GM06990 (cell line): ENCODE data around the gene NCOR2.

ENCODE experiments used
- DNase-seq: peaks from one replicate; pipeline ENCODE4 v3.0.0-alpha.2; 2011; ENCODE audit not compliant: insufficient read length; ENCODE audit errors: extremely low read depth
- H3K27me3 ChIP-seq: replicated peaks from 2 replicates; pipeline ENCODE4 v1.6.0; 2011; ENCODE audit warnings: low read length; ENCODE audit not compliant: control insufficient read depth, insufficient read depth
- H3K36me3 ChIP-seq: 2 replicates; pipeline ENCODE4 v1.5.1; 2011; ENCODE audit warnings: low read length; ENCODE audit not compliant: control insufficient read depth, insufficient read depth
- H3K4me3 ChIP-seq: replicated peaks from 2 replicates; pipeline ENCODE4 v1.5.1; 2011; ENCODE audit warnings: low read depth, mild to moderate bottlenecking, control low read depth, low read length
- TF ChIP-seq, protein P1 (sequence below): IDR thresholded peaks from 2 replicates; pipeline ENCODE4 v1.5.1; 2011; ENCODE audit warnings: low read length, control low read depth, mild to moderate bottlenecking, inconsistent platforms; ENCODE audit not compliant: insufficient read depth, poor library complexity, severe bottlenecking

The NCOR2 gene

DNA sequence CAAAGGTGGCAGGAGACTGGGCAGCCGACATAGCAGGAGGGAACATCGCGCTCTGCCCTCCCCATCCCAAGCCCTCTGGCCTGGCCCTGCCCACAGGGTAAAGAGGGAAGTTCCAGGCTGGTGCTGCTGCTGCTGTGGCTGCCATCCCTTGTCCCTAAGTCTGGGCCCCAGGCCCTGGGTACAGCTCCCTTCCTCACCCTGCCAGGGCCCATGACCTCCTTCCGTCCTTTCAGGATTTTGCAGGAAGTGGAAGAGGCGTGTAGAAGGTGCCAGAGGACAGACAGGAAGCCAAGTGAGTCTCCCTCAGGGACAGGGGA is 14.7 kb upstream of the NCOR2 start:
- H3K27me3 ChIP-seq: no peaks in the 10 kb centered on the region; the same call in 1 of the 2 replicates
- no peak overlapping the region for H3K4me3 ChIP-seq
- DNase-seq: no peak
- TF ChIP-seq, protein P1, sequence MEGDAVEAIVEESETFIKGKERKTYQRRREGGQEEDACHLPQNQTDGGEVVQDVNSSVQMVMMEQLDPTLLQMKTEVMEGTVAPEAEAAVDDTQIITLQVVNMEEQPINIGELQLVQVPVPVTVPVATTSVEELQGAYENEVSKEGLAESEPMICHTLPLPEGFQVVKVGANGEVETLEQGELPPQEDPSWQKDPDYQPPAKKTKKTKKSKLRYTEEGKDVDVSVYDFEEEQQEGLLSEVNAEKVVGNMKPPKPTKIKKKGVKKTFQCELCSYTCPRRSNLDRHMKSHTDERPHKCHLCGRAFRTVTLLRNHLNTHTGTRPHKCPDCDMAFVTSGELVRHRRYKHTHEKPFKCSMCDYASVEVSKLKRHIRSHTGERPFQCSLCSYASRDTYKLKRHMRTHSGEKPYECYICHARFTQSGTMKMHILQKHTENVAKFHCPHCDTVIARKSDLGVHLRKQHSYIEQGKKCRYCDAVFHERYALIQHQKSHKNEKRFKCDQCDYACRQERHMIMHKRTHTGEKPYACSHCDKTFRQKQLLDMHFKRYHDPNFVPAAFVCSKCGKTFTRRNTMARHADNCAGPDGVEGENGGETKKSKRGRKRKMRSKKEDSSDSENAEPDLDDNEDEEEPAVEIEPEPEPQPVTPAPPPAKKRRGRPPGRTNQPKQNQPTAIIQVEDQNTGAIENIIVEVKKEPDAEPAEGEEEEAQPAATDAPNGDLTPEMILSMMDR: no peak
- no peaks in the 10 kb centered on the region for H3K36me3 ChIP-seq

GRCh38 chr12:124581307-124582107 is 14.1 kb upstream of the NCOR2 start:
- TF ChIP-seq, protein P1: no peak
- DNase-seq: no peak
- H3K4me3 ChIP-seq: no peak overlapping the region
- H3K27me3 ChIP-seq: no peaks in the 10 kb centered on the region; the same call in 1 of the 2 replicates
- H3K36me3 ChIP-seq: no peaks in the 10 kb centered on the region

DNA sequence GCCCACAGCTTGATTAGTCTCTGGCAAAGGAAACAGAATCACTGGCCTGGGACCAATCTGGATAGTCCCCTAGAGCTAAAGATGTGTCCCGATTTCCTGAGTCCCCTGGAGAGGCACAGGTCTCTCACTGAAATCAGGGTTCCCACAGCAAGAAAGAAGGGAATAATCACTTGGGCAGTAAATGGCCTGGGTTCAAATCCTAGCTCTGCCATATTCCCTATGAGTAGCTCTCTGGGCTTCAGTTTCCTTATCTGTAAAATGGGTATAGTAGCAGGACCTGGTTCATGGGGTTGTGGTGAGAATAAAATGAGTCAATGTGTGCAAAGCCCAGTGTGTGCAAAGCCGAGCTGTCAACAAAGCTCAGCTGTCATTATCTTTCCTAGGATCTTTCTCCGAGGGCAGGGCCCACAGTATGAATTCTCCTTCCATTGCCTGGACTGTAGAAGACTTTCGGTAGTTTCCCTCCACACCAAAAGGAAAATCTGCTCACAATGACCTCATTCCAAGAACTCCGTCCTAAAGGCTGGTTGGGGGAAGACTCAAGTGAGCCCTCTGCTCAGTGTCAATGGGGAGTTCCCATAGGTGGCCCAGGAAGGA is 12.6 kb upstream of the NCOR2 start:
- no peak for DNase-seq
- TF ChIP-seq, protein P1: no peak

DNA sequence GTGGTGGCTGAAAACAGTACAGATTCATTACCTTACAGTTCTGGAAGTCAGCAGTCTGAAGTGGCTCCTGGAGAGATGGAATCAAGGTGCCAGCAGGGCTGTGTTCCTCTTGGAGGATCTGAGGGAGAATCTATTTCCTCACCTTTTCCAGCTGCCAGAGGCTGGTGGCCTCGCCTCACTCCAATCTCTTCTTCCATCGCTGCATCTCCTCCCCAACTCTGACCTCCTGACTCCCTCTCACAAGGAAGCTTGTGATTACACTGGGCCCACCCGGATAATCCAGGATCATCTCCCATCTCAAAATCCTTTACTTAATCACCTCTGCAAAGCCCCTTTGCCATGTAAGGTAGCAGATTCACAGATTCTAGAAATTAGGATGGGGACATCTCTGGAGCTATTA is 11.4 kb upstream of the NCOR2 start:
- H3K27me3 ChIP-seq: no peaks in the 10 kb centered on the region; the same call in 1 of the 2 replicates
- no peak for DNase-seq
- H3K36me3 ChIP-seq: no peaks in the 10 kb centered on the region
- no peak overlapping the region for H3K4me3 ChIP-seq
- TF ChIP-seq, protein P1: no peak

More for the DNA sequence above, 12.6 kb upstream of the NCOR2 start:
- Histone ChIP-seq H3K36me3 (no peaks in the 10 kb centered on the region), H3K27me3 (no peaks in the 10 kb centered on the region; the same call in 1 of the 2 replicates), H3K4me3 (no peak overlapping the region)

GRCh38 chr12:124578445-124578844 is 11.0 kb upstream of the NCOR2 start:
- Histone ChIP-seq H3K4me3 (no peak overlapping the region), H3K36me3 (no peaks in the 10 kb centered on the region), H3K27me3 (no peaks in the 10 kb centered on the region; the same call in 1 of the 2 replicates)
- TF ChIP-seq, protein P1: no peak
- DNase-seq: no peak
